Heart left ventricle (tissue), 13 donors: ENCODE data around the gene OR6K6.

Experiments
- POLR2A ChIP-seq, 2 donors: fragments of 450-650 bp; IDR thresholded peaks; one replicate each; pipeline ENCODE4 v1.6.1; 2017; ENCODE audit warnings: antibody characterized with exemption in 2 of 2, mild to moderate bottlenecking in 2 of 2, moderate library complexity in 2 of 2
- TF ChIP-seq, protein P1 (sequence below), 12 donors: fragments of 200-600 bp; sonication (generic) in 4 of 12; IDR thresholded peaks; one replicate each; pipeline versions ENCODE4 v1.5.0 to v1.8.0; 2018 to 2022; ENCODE audit warnings: antibody characterized with exemption in 12 of 12, mild to moderate bottlenecking in 5 of 12
- donor health status: ischemic (EF 13 %, LVEDD 7.1; RV severe dilation, severe dysfunction).
- donor health status: DM: no; HTN: yes; CAD: no.
- donor health status: DM: no; HTN: no; CAD: no.
- donor health status: ischemic (EF 25% LVEDD 6.9; RV normal size, moderate dysfunction).
- donor health status: ischemic (EF 25% LVEDD 5.7; RV mildly dilated, moderate dysfunction).
- donor health status: ischemic (EF 35%, LVEDD 5.7; RV mildly dilated, moderate dysfunction).
- donor health status: nonischemic (EF 11% LVEDD 7.7; RV severe dilation, severe dysfunction).
- donor health status: DM: yes; HTN: yes; CAD: no.
- donor health status: PGD.
- donor health status: ischemic (EF 29% LVEDD 5.4; RV normal size, mild dysfunction).
- donor health status: nonischemic (EF 23%, LVEDD 6.1; RV moderate dilation, normal function).

DNA sequence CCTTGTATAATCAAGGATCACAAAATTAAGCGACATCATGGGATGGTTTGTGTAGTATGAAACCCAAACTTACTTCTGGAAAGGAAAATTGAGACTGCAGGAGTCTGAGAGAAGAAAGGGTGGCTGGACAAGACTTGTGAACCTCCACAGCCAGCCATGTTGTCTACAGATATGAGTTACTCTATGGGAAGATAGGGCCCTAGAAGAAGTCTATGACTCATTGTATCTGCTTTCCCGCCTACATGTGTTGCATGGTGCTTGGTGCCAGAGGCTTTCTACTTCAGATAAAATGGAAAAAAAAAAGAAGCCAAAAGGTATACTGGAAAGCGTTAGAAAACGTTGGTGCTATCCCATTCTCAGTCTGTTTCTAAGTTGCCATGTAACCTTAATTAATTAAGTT lies 45.2 kb downstream of the OR6K6 start:
- TF ChIP-seq, protein P1, sequence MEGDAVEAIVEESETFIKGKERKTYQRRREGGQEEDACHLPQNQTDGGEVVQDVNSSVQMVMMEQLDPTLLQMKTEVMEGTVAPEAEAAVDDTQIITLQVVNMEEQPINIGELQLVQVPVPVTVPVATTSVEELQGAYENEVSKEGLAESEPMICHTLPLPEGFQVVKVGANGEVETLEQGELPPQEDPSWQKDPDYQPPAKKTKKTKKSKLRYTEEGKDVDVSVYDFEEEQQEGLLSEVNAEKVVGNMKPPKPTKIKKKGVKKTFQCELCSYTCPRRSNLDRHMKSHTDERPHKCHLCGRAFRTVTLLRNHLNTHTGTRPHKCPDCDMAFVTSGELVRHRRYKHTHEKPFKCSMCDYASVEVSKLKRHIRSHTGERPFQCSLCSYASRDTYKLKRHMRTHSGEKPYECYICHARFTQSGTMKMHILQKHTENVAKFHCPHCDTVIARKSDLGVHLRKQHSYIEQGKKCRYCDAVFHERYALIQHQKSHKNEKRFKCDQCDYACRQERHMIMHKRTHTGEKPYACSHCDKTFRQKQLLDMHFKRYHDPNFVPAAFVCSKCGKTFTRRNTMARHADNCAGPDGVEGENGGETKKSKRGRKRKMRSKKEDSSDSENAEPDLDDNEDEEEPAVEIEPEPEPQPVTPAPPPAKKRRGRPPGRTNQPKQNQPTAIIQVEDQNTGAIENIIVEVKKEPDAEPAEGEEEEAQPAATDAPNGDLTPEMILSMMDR (IDR thresholded peaks at IDR 0.05), result no peak
- TF ChIP-seq POLR2A (IDR thresholded peaks at IDR 0.05), result no peak
